Karpas-422 (cell line): ENCODE data around the gene H3-3A. TPM values are rescaled to one million over a fixed set of nuclear protein-coding genes. Genes with fewer than 3 reads are reported as not detected.

ENCODE experiments used
- DNase-seq: peaks from one replicate; pipeline ENCODE4 v3.0.0-alpha.2; 2015
- H2AFZ ChIP-seq: fragments of 200-600 bp; sonication (generic); 2 replicates; pipeline ENCODE4 v1.6.1; 2014; ENCODE audit warnings: antibody characterized with exemption, low read length, mixed read lengths
- H3K27ac ChIP-seq: fragments of 200-600 bp; sonication (generic); 2 replicates; pipeline ENCODE4 v1.5.1; 2014; ENCODE audit warnings: mild to moderate bottlenecking, low read length, moderate library complexity
- H3K27me3 ChIP-seq: fragments of 200-600 bp; sonication (generic); 2 replicates; pipeline ENCODE4 v1.6.1; 2014; ENCODE audit warnings: low read length, mixed read lengths
- H3K36me3 ChIP-seq: fragments of 200-600 bp; sonication (generic); 2 replicates; pipeline ENCODE4 v1.6.1; 2014; ENCODE audit warnings: low read length, mixed read lengths; ENCODE audit not compliant: insufficient read depth
- H3K4me1 ChIP-seq: fragments of 200-600 bp; sonication (generic); 2 replicates; pipeline ENCODE4 v1.6.1; 2014; ENCODE audit warnings: mild to moderate bottlenecking, low read length, mixed read lengths
- H3K4me2 ChIP-seq: fragments of 200-600 bp; sonication (generic); 2 replicates; pipeline ENCODE4 v1.6.1; 2014; ENCODE audit warnings: low read length, low read depth, mild to moderate bottlenecking; ENCODE audit not compliant: poor library complexity, severe bottlenecking
- H3K4me3 ChIP-seq: fragments of 200-600 bp; sonication (generic); 2 replicates; pipeline ENCODE4 v1.5.1; 2014; ENCODE audit warnings: mild to moderate bottlenecking, antibody characterized with exemption, low read length, mixed read lengths
- H3K79me2 ChIP-seq: fragments of 200-600 bp; sonication (generic); 2 replicates; pipeline ENCODE4 v1.6.1; 2014; ENCODE audit warnings: mild to moderate bottlenecking, low read length, mixed read lengths
- H3K9ac ChIP-seq: fragments of 200-600 bp; sonication (generic); 2 replicates; pipeline ENCODE4 v1.6.0; 2014; ENCODE audit warnings: low read length
- H3K9me2 ChIP-seq: fragments of 200-600 bp; sonication (generic), shearing (Covaris generic); replicated peaks from 2 replicates; pipeline ENCODE4 v1.6.0; 2014; ENCODE audit warnings: mild to moderate bottlenecking, low read length, moderate library complexity; ENCODE audit not compliant: insufficient read depth
- H3K9me3 ChIP-seq: fragments of 300-700, 200-600 bp; sonication (generic); 2 replicates; pipeline ENCODE4 v1.6.1; 2014; ENCODE audit warnings: low read length, mixed read lengths
- H4K20me1 ChIP-seq: fragments of 200-600 bp; sonication (generic); 2 replicates; pipeline ENCODE4 v1.6.1; 2014; ENCODE audit warnings: mild to moderate bottlenecking, antibody characterized with exemption, low read length, low read depth; ENCODE audit not compliant: insufficient read depth
- total RNA-seq: library from RNA; depleted of rRNA; stranded (reverse); fragments of >200 nt; shearing (Covaris generic); gene quantifications from 2 replicates; pipeline ENCODE4 v1.2.3, GENCODE V29; 2014; ENCODE audit warnings: low replicate concordance; rRNA removed

The H3-3A gene
- 236 and 436 TPM in 2 replicates for total RNA-seq

GRCh38 chr1:226062558-226063223 is at the start of gene H3-3A:
Gene H3-3A, plus strand, starts transcription at chr1:226062716. Its CDS starts 1,636 bp downstream, at chr1:226064352.
- H3K4me3 ChIP-seq, result peak within 1 kb of the TSS; percentile 97
- H3K36me3 ChIP-seq, result peaks cover 26% of the 10 kb centered on the region
- peak within 1 kb of the TSS; percentile 78 for H3K4me2 ChIP-seq
- H4K20me1 ChIP-seq, result peaks cover 30% of the 10 kb centered on the region
- no peaks in the 10 kb centered on the region; the same call in 1 of the 2 replicates for H3K27me3 ChIP-seq
- peaks cover 44% of the 10 kb centered on the region for H3K79me2 ChIP-seq
- DNase-seq, result peak; percentile 98
- H3K9me2 ChIP-seq, result no peaks in the 10 kb centered on the region
- H3K27ac ChIP-seq, result peak within 1 kb of the TSS; percentile 98
- no peaks in the 10 kb centered on the region for H3K9me3 ChIP-seq
- H3K4me1 ChIP-seq, result peaks cover 28% of the 10 kb centered on the region
- H2AFZ ChIP-seq, result peak within 1 kb of the TSS; percentile 99
- H3K9ac ChIP-seq, result peak within 1 kb of the TSS; percentile 98

- H3K79me2 ChIP-seq, result no peaks in the 10 kb centered on the region
- H3K4me3 ChIP-seq, result no peak overlapping the region
- no peak overlapping the region for H3K9ac ChIP-seq
- no peaks in the 10 kb centered on the region for H4K20me1 ChIP-seq
- H3K36me3 ChIP-seq, result no peaks in the 10 kb centered on the region
- no peaks in the 10 kb centered on the region for H3K9me3 ChIP-seq
- no peak overlapping the region for H3K27ac ChIP-seq
- no peak overlapping the region for H3K4me2 ChIP-seq
- H2AFZ ChIP-seq, result no peak overlapping the region
- DNase-seq, result no peak
- H3K4me1 ChIP-seq, result no peaks in the 10 kb centered on the region
- no peaks in the 10 kb centered on the region for H3K9me2 ChIP-seq
- H3K27me3 ChIP-seq, result no peaks in the 10 kb centered on the region
Measured at GRCh38 chr1:226017070-226017469, 45.4 kb upstream of the H3-3A start.

DNA sequence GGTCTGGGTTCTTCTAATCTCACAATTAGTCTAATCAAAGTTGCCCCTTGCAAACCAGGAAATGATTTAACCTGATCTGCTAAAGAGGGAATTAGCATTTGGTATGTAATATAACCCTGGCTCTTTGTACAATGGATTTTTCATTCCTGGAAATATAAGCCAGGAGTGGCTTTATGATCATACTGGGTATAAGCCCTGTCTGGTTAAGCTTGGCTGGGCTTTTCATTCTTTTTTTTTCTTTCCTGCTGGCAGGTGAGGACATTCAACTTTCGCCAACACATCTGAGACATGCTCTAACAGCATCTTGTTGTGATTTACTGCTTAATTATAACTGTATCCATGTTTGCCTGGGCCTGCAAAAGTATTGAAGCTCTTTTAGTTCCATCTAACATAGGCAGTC is 42.9 kb upstream of the H3-3A start:
- no peaks in the 10 kb centered on the region for H3K9me3 ChIP-seq
- H3K9me2 ChIP-seq, result no peaks in the 10 kb centered on the region
- no peak overlapping the region for H3K27ac ChIP-seq
- H3K36me3 ChIP-seq, result no peaks in the 10 kb centered on the region
- H4K20me1 ChIP-seq, result no peaks in the 10 kb centered on the region
- H2AFZ ChIP-seq, result no peak overlapping the region
- no peak for DNase-seq
- no peak overlapping the region for H3K4me2 ChIP-seq
- no peak overlapping the region for H3K4me3 ChIP-seq
- no peaks in the 10 kb centered on the region for H3K79me2 ChIP-seq
- H3K27me3 ChIP-seq, result no peaks in the 10 kb centered on the region
- no peak overlapping the region for H3K9ac ChIP-seq
- H3K4me1 ChIP-seq, result no peaks in the 10 kb centered on the region

GRCh38 chr1:226021401-226021800 is 41.1 kb upstream of the H3-3A start:
- Histone ChIP-seq H4K20me1 (no peaks in the 10 kb centered on the region), H3K36me3 (no peaks in the 10 kb centered on the region), H3K4me1 (no peaks in the 10 kb centered on the region), H3K4me2 (no peak overlapping the region), H3K9me2 (no peaks in the 10 kb centered on the region), H3K9me3 (no peaks in the 10 kb centered on the region), H3K27ac (no peak overlapping the region), H3K27me3 (no peaks in the 10 kb centered on the region), H3K9ac (no peak overlapping the region), H2AFZ (no peak overlapping the region), H3K4me3 (no peak overlapping the region), H3K79me2 (no peaks in the 10 kb centered on the region)
- DNase-seq, result no peak

DNA sequence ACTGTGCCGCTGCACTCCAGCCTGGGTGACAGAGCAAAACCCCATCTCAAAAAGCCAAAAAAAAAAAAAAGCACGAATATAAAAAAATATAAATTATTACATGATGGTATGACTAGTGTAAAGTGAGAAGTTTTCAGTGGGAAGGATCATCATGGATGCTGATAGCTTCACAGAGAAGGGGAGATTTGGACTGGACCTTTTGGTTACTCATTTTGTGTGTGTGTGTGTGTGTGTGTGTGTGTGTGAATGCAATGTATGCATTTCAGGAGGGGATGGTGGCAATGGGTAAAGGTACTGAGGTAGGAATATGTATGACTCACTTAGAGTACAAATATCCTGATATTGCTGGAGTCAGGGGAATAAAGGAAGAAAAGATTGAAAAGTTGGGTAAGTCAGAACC is 40.7 kb upstream of the H3-3A start:
- Histone ChIP-seq H3K27me3 (no peaks in the 10 kb centered on the region), H2AFZ (no peak overlapping the region), H3K36me3 (no peaks in the 10 kb centered on the region), H3K4me2 (no peak overlapping the region), H3K4me3 (no peak overlapping the region), H3K79me2 (no peaks in the 10 kb centered on the region), H4K20me1 (no peaks in the 10 kb centered on the region), H3K9me3 (no peaks in the 10 kb centered on the region), H3K9me2 (no peaks in the 10 kb centered on the region), H3K4me1 (no peaks in the 10 kb centered on the region), H3K27ac (no peak overlapping the region), H3K9ac (no peak overlapping the region)
- DNase-seq, result no peak

DNA sequence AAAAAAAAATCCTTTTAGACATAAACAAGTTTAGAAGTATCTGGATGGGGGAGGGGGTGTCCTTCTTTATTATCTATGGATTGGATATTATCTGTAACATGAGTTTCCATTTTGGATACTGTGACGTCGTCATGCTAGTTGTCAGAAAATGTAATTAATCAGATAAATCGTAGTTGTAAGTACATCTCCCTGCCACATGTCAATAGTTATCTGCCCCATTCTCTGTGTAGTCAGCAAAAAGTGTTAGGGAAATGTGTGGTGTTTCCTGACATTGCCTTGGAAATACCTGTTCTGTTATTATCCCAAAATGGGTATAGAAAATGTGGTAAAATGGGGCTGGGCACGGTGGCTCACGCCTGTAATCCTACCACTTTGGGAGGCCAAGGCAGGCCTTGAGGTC is 38.8 kb upstream of the H3-3A start:
- H3K27ac ChIP-seq, result no peak overlapping the region

DNA sequence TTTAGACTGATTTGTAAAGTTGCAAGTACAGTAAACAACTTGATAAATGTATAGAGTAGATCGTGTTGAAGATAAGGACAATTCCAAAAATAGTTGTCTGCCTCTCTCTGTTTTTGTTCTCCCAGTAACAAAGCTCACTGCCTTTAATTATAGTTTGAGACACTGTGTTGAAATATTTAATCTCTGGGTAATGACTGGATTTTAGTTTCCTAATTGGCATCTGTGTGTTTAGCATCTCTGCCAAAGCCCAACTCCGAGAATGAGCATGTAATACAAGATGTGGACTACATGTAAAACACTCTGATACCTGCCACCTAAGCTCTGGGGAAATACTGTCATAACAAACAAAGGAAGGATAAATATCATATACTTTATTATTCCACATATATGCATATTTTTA is 35.7 kb upstream of the H3-3A start:
- H3K36me3 ChIP-seq, result no peaks in the 10 kb centered on the region
- no peaks in the 10 kb centered on the region for H3K27me3 ChIP-seq
- DNase-seq, result no peak
- no peaks in the 10 kb centered on the region for H3K79me2 ChIP-seq
- H2AFZ ChIP-seq, result no peak overlapping the region
- no peaks in the 10 kb centered on the region for H4K20me1 ChIP-seq
- no peaks in the 10 kb centered on the region for H3K9me3 ChIP-seq
- H3K27ac ChIP-seq, result no peak overlapping the region
- H3K4me2 ChIP-seq, result no peak overlapping the region
- H3K4me3 ChIP-seq, result no peak overlapping the region
- peaks cover 5% of the 10 kb centered on the region for H3K4me1 ChIP-seq
- no peaks in the 10 kb centered on the region for H3K9me2 ChIP-seq
- H3K9ac ChIP-seq, result no peak overlapping the region

More for the DNA sequence above, 38.8 kb upstream of the H3-3A start:
- no peaks in the 10 kb centered on the region for H3K36me3 ChIP-seq
- H2AFZ ChIP-seq, result no peak overlapping the region
- no peaks in the 10 kb centered on the region for H3K79me2 ChIP-seq
- H3K4me2 ChIP-seq, result no peak overlapping the region
- no peak overlapping the region for H3K4me3 ChIP-seq
- no peak overlapping the region for H3K9ac ChIP-seq
- no peaks in the 10 kb centered on the region for H3K9me2 ChIP-seq
- H4K20me1 ChIP-seq, result no peaks in the 10 kb centered on the region
- no peaks in the 10 kb centered on the region for H3K9me3 ChIP-seq
- no peaks in the 10 kb centered on the region for H3K27me3 ChIP-seq
- no peak for DNase-seq
- peaks cover under 1% of the 10 kb centered on the region for H3K4me1 ChIP-seq

DNA sequence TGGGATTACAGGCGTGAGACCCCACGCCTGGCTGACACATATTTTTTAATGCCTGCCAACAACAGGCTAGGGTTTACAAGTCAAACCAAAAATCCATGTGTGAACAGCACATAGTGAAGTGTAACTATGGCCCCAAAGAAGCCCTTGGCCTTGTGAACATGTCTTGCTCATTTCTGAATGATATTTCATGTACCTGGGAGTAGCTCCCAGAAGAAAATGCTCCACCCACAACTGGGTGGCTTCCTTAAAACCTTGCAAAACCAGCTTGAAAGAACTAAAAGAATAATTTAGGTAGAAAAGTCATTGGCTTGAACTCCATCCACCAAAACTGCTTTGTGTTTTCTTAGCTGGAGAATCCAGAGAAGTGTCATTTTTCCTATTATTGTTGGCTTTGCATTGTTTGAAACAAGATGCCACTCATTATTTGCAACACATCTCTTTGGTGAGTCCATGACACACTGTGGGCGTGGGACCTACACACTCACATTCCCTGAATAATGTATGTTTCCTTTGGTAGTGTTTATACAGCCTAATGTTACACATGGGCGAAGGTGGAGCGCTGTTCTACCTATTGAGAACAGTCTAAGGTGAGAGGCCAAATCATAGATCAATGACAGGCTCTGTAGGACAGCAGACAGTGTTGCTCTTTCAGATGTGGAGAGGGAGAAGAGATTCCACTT is 34.8 kb upstream of the H3-3A start:
- H2AFZ ChIP-seq, result no peak overlapping the region
- DNase-seq, result no peak
- H3K9me2 ChIP-seq, result no peaks in the 10 kb centered on the region
- peaks cover 5% of the 10 kb centered on the region for H3K4me1 ChIP-seq
- H3K4me2 ChIP-seq, result no peak overlapping the region
- H3K27ac ChIP-seq, result no peak overlapping the region
- H4K20me1 ChIP-seq, result no peaks in the 10 kb centered on the region
- no peaks in the 10 kb centered on the region for H3K27me3 ChIP-seq
- no peaks in the 10 kb centered on the region for H3K36me3 ChIP-seq
- no peaks in the 10 kb centered on the region for H3K9me3 ChIP-seq
- H3K79me2 ChIP-seq, result no peaks in the 10 kb centered on the region
- no peak overlapping the region for H3K4me3 ChIP-seq
- no peak overlapping the region for H3K9ac ChIP-seq
